ENCODE data around the gene PCIF1.
A peak's percentile ranks its signal among the peaks of the same experiment; 100 is the strongest.

The PCIF1 gene

DNA sequence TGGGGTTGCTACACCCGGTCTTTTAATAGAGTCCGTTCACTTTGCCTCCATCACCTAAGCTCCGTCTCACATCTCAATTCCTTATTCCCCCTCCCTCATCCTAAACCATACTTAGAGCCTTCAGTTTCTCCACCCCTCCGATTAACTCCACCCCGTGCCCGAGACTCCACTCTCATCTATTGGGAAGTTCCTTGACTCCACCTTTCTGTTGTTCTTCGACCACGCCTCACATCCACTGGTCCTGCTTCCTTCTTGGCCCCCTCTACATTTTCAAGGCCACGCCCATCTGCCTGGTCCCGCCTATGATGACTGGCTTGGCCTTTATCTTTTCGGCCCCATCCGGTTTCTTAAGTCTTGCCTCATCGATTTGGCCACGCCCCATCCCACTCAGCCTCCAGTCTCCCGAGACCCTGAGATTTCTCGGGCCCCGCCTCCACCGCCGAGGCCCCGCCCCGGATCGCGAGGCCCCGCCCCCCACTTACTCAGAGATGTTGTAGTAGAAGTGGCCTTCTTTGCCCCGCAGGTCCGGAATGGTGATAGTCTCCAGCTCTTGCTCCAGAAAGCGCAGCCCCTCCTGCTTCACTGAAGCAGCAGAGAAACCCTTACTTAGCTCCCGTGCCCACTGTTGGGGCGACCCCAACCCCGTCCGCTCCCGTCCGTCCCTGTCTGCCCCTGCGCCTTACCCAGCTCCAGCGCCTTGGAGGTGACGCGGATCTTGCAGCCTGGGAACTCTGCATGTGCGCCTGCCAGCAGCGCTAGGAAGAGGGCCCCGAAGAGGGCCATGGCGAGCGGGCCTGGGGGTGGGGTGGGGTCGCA, 23.6 kb upstream of the PCIF1 start (continued):
- TF ChIP-seq, protein P1, sequence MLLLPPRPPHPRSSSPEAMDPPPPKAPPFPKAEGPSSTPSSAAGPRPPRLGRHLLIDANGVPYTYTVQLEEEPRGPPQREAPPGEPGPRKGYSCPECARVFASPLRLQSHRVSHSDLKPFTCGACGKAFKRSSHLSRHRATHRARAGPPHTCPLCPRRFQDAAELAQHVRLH (tag by site-specific recombination; IDR thresholded peaks at IDR 0.05): no peak
- TF ChIP-seq ZNF155 (tag by site-specific recombination; IDR thresholded peaks at IDR 0.05) (no peak), ZNF660 (tag by site-specific recombination; IDR thresholded peaks at IDR 0.05) (no peak), PRDM1 (tag by site-specific recombination; IDR thresholded peaks at IDR 0.05) (peak; percentile 46; the same call in 1 of the 2 replicates), ZNF223 (tag by site-specific recombination; IDR thresholded peaks at IDR 0.05) (no peak), ZNF366 (tag by site-specific recombination; conservative IDR thresholded peaks at IDR 0.05) (peak; percentile 89), WT1 (tag by site-specific recombination; IDR thresholded peaks at IDR 0.05) (no peak), ZBTB21 (tag by site-specific recombination; IDR thresholded peaks at IDR 0.05) (no peak), ZNF391 (tag by site-specific recombination; IDR thresholded peaks at IDR 0.05; ENCODE audit: borderline replicate concordance, low read depth) (no peak), GLIS1 (tag by site-specific recombination; IDR thresholded peaks at IDR 0.05) (0 out of 2 replicates have a peak, but pooled peaks have one; percentile 15), ZNF530 (tag by site-specific recombination; IDR thresholded peaks at IDR 0.05; ENCODE audit: low read depth) (no peak), ZNF600 (tag by site-specific recombination; IDR thresholded peaks at IDR 0.05) (peak; percentile 81; the same call in 1 of the 2 replicates), EGR2 (tag by site-specific recombination; IDR thresholded peaks at IDR 0.05; ENCODE audit: low read depth) (no peak), ZNF664 (tag by site-specific recombination; IDR thresholded peaks at IDR 0.05) (no peak), OSR2 (tag by site-specific recombination; IDR thresholded peaks at IDR 0.05) (no peak), KLF8 (tag by site-specific recombination; IDR thresholded peaks at IDR 0.05) (peak; percentile 45; the same call in 1 of the 2 replicates), ZSCAN30 (tag by site-specific recombination; IDR thresholded peaks at IDR 0.05) (no peak), ZNF138 (tag by site-specific recombination; IDR thresholded peaks at IDR 0.05; ENCODE audit: borderline replicate concordance) (no peak), ZNF561 (tag by site-specific recombination; IDR thresholded peaks at IDR 0.05; ENCODE audit: borderline replicate concordance) (no peak), KLF9 (tag by site-specific recombination; IDR thresholded peaks at IDR 0.05; ENCODE audit: low read depth) (peak; percentile 96), ZNF670 (tag by site-specific recombination; IDR thresholded peaks at IDR 0.05; ENCODE audit: low read depth) (no peak)
- TF ChIP-seq, protein P2, sequence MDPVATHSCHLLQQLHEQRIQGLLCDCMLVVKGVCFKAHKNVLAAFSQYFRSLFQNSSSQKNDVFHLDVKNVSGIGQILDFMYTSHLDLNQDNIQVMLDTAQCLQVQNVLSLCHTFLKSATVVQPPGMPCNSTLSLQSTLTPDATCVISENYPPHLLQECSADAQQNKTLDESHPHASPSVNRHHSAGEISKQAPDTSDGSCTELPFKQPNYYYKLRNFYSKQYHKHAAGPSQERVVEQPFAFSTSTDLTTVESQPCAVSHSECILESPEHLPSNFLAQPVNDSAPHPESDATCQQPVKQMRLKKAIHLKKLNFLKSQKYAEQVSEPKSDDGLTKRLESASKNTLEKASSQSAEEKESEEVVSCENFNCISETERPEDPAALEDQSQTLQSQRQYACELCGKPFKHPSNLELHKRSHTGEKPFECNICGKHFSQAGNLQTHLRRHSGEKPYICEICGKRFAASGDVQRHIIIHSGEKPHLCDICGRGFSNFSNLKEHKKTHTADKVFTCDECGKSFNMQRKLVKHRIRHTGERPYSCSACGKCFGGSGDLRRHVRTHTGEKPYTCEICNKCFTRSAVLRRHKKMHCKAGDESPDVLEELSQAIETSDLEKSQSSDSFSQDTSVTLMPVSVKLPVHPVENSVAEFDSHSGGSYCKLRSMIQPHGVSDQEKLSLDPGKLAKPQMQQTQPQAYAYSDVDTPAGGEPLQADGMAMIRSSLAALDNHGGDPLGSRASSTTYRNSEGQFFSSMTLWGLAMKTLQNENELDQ (tag by site-specific recombination; IDR thresholded peaks at IDR 0.05; ENCODE audit: low read depth): no peak
- TF ChIP-seq, protein P3, sequence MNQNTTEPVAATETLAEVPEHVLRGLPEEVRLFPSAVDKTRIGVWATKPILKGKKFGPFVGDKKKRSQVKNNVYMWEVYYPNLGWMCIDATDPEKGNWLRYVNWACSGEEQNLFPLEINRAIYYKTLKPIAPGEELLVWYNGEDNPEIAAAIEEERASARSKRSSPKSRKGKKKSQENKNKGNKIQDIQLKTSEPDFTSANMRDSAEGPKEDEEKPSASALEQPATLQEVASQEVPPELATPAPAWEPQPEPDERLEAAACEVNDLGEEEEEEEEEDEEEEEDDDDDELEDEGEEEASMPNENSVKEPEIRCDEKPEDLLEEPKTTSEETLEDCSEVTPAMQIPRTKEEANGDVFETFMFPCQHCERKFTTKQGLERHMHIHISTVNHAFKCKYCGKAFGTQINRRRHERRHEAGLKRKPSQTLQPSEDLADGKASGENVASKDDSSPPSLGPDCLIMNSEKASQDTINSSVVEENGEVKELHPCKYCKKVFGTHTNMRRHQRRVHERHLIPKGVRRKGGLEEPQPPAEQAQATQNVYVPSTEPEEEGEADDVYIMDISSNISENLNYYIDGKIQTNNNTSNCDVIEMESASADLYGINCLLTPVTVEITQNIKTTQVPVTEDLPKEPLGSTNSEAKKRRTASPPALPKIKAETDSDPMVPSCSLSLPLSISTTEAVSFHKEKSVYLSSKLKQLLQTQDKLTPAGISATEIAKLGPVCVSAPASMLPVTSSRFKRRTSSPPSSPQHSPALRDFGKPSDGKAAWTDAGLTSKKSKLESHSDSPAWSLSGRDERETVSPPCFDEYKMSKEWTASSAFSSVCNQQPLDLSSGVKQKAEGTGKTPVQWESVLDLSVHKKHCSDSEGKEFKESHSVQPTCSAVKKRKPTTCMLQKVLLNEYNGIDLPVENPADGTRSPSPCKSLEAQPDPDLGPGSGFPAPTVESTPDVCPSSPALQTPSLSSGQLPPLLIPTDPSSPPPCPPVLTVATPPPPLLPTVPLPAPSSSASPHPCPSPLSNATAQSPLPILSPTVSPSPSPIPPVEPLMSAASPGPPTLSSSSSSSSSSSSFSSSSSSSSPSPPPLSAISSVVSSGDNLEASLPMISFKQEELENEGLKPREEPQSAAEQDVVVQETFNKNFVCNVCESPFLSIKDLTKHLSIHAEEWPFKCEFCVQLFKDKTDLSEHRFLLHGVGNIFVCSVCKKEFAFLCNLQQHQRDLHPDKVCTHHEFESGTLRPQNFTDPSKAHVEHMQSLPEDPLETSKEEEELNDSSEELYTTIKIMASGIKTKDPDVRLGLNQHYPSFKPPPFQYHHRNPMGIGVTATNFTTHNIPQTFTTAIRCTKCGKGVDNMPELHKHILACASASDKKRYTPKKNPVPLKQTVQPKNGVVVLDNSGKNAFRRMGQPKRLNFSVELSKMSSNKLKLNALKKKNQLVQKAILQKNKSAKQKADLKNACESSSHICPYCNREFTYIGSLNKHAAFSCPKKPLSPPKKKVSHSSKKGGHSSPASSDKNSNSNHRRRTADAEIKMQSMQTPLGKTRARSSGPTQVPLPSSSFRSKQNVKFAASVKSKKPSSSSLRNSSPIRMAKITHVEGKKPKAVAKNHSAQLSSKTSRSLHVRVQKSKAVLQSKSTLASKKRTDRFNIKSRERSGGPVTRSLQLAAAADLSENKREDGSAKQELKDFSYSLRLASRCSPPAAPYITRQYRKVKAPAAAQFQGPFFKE (tag by site-specific recombination; IDR thresholded peaks at IDR 0.05; ENCODE audit: borderline replicate concordance): no peak
- TF ChIP-seq, protein P4, sequence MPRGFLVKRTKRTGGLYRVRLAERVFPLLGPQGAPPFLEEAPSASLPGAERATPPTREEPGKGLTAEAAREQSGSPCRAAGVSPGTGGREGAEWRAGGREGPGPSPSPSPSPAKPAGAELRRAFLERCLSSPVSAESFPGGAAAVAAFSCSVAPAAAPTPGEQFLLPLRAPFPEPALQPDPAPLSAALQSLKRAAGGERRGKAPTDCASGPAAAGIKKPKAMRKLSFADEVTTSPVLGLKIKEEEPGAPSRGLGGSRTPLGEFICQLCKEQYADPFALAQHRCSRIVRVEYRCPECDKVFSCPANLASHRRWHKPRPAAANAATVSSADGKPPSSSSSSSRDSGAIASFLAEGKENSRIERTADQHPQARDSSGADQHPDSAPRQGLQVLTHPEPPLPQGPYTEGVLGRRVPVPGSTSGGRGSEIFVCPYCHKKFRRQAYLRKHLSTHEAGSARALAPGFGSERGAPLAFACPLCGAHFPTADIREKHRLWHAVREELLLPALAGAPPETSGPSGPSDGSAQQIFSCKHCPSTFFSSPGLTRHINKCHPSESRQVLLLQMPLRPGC (tag by site-specific recombination; IDR thresholded peaks at IDR 0.05): 0 out of 2 replicates have a peak, but pooled peaks have one; percentile 11
- TF ChIP-seq, protein P5, sequence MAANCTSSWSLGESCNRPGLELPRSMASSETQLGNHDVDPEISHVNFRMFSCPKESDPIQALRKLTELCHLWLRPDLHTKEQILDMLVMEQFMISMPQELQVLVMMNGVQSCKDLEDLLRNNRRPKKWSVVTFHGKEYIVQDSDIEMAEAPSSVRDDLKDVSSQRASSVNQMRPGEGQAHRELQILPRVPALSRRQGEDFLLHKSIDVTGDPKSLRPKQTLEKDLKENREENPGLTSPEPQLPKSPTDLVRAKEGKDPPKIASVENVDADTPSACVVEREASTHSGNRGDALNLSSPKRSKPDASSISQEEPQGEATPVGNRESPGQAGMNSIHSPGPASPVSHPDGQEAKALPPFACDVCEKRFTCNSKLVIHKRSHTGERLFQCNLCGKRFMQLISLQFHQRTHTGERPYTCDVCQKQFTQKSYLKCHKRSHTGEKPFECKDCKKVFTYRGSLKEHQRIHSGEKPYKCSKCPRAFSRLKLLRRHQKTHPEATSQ (tag by site-specific recombination; IDR thresholded peaks at IDR 0.05): no peak
- TF ChIP-seq, protein P6, sequence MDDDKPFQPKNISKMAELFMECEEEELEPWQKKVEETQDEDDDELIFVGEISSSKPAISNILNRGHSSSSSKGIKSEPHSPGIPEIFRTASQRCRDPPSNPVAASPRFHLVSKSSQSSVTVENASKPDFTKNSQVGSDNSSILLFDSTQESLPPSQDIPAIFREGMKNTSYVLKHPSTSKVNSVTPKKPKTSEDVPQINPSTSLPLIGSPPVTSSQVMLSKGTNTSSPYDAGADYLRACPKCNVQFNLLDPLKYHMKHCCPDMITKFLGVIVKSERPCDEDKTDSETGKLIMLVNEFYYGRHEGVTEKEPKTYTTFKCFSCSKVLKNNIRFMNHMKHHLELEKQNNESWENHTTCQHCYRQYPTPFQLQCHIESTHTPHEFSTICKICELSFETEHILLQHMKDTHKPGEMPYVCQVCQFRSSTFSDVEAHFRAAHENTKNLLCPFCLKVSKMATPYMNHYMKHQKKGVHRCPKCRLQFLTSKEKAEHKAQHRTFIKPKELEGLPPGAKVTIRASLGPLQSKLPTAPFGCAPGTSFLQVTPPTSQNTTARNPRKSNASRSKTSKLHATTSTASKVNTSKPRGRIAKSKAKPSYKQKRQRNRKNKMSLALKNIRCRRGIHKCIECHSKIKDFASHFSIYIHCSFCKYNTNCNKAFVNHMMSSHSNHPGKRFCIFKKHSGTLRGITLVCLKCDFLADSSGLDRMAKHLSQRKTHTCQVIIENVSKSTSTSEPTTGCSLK (tag by site-specific recombination; IDR thresholded peaks at IDR 0.05): no peak

Measured in HEK293 (cell line).